SK-N-SH (cell line): Measurements from ENCODE around the gene ALDH3A1.

Experiments
- CTCF ChIP-seq: fragments of 200-600 bp; sonication (generic); IDR thresholded peaks from 2 replicates; pipeline ENCODE4 v1.6.1; 2017; ENCODE audit warnings: antibody characterized with exemption, mild to moderate bottlenecking, moderate library complexity
- ELF1 ChIP-seq: IDR thresholded peaks from 2 replicates; pipeline ENCODE4 v1.4.0; 2012
- EZH2phosphoT487 ChIP-seq: fragments of 200-600 bp; sonication (generic); IDR thresholded peaks from 2 replicates; pipeline ENCODE4 v1.6.1; 2017; ENCODE audit warnings: low read depth, mixed run types, mild to moderate bottlenecking, antibody characterized with exemption, moderate library complexity, borderline replicate concordance
- MAX ChIP-seq: IDR thresholded peaks from 2 replicates; pipeline ENCODE4 v1.4.0; 2012; ENCODE audit warnings: low read depth
- POLR2AphosphoS5 ChIP-seq: IDR thresholded peaks from 2 replicates; pipeline ENCODE4 v1.6.1; 2012; ENCODE audit warnings: low read depth, low read length
- RAD21 ChIP-seq: IDR thresholded peaks from 2 replicates; pipeline ENCODE4 v1.6.1; 2012; ENCODE audit warnings: mild to moderate bottlenecking, low read length
- SMC3 ChIP-seq: IDR thresholded peaks from 2 replicates; pipeline ENCODE4 v1.6.1; 2012; ENCODE audit warnings: low read depth, low read length, improper control_type of control experiment
- USF2 ChIP-seq: fragments of 150-350 bp; IDR thresholded peaks from 2 replicates; pipeline ENCODE4 v1.6.1; 2017; ENCODE audit warnings: antibody characterized with exemption, low read length, low read depth, borderline replicate concordance
- YY1 ChIP-seq: IDR thresholded peaks from 2 replicates; pipeline ENCODE4 v1.4.0; 2012; ENCODE audit warnings: low read depth, mild to moderate bottlenecking

GRCh38 chr17:19768046-19768782, 20.1 kb upstream of the ALDH3A1 start:
- TF ChIP-seq CTCF: no peak
- no peak for TF ChIP-seq POLR2AphosphoS5
- TF ChIP-seq ELF1: no peak
- TF ChIP-seq SMC3: no peak
- TF ChIP-seq RAD21: no peak
- no peak for TF ChIP-seq USF2
- TF ChIP-seq YY1: no peak
- no peak for TF ChIP-seq MAX
- no peak for TF ChIP-seq EZH2phosphoT487
